Osteocyte (in vitro differentiated cells): ENCODE results near the gene KRTAP9-3. TPM values are rescaled to one million over a fixed set of nuclear protein-coding genes. Genes with fewer than 3 reads are reported as not detected.
"Not testable (repeated sequence)": the region's sequence is repeated elsewhere in the genome, so short reads cannot be mapped to it uniquely, and the experiment has no call there.

Experiments used
- DNase-seq: peaks from one replicate; pipeline ENCODE4 v3.0.0; 2021; ENCODE audit warnings: mixed read lengths; ENCODE audit not compliant: unreplicated experiment; ENCODE audit errors: extremely low spot score
- H3K27ac Mint-ChIP-seq: one replicate; pipeline ENCODE4 v1.8.0; 2021; ENCODE audit warnings: mild to moderate bottlenecking, mixed read lengths; ENCODE audit not compliant: unreplicated experiment
- H3K27me3 Mint-ChIP-seq: one replicate; pipeline ENCODE4 v1.8.0; 2021; ENCODE audit warnings: mixed read lengths; ENCODE audit not compliant: unreplicated experiment
- H3K36me3 Mint-ChIP-seq: one replicate; pipeline ENCODE4 v1.8.0; 2021; ENCODE audit warnings: mixed read lengths; ENCODE audit not compliant: unreplicated experiment
- H3K4me1 Mint-ChIP-seq: one replicate; pipeline ENCODE4 v1.8.0; 2021; ENCODE audit warnings: mixed read lengths; ENCODE audit not compliant: unreplicated experiment
- H3K4me3 Mint-ChIP-seq: one replicate; pipeline ENCODE4 v1.8.0; 2021; ENCODE audit warnings: mild to moderate bottlenecking, moderate library complexity, mixed read lengths; ENCODE audit not compliant: unreplicated experiment
- H3K9me3 Mint-ChIP-seq: one replicate; pipeline ENCODE4 v1.8.0; 2021; ENCODE audit warnings: mixed read lengths; ENCODE audit not compliant: unreplicated experiment
- CTCF ChIP-seq: fragments of 200-600 bp; sonication (generic); IDR thresholded peaks from 2 replicates; pipeline ENCODE4 v1.5.0; 2021; ENCODE audit warnings: antibody characterized with exemption, mild to moderate bottlenecking, moderate library complexity
- total RNA-seq: library from RNA; stranded (reverse); gene quantifications from 2 replicates; pipeline ENCODE4 v1.2.1, GENCODE V29; 2021

Gene KRTAP9-3
- total RNA-seq, 1 donor from 2014 or later: not detected

- H3K9me3 Mint-ChIP-seq: no peaks in the 10 kb centered on the region
- H3K4me1 Mint-ChIP-seq: no peaks in the 10 kb centered on the region
- peaks cover 2% of the 10 kb centered on the region for H3K27me3 Mint-ChIP-seq
- no peak overlapping the region for H3K4me3 Mint-ChIP-seq
- no peak for TF ChIP-seq CTCF
- no peak for DNase-seq
- no peaks in the 10 kb centered on the region for H3K36me3 Mint-ChIP-seq
- no peak overlapping the region for H3K27ac Mint-ChIP-seq
Observed at GRCh38 chr17:41271858-41272257, 39.6 kb downstream of the KRTAP9-3 start.

GRCh38 chr17:41275648-41276190, 43.5 kb downstream of the KRTAP9-3 start, which contains the start of gene KRTAP9-7:
Gene KRTAP9-7, plus strand, starts transcription at chr17:41275698. Its CDS starts 0 bp downstream, at chr17:41275698.
- H3K4me3 Mint-ChIP-seq, H3K4me1 Mint-ChIP-seq, H3K27me3 Mint-ChIP-seq, H3K9me3 Mint-ChIP-seq, H3K36me3 Mint-ChIP-seq, DNase-seq, H3K27ac Mint-ChIP-seq: not testable (repeated sequence)

GRCh38 chr17:41278176-41278955, 46.1 kb downstream of the KRTAP9-3 start:
- TF ChIP-seq CTCF: no peak
- Mint-ChIP-seq H3K4me3 (no peak overlapping the region), H3K27ac (no peak overlapping the region), H3K36me3 (no peaks in the 10 kb centered on the region), H3K9me3 (peaks cover 4% of the 10 kb centered on the region), H3K4me1 (no peaks in the 10 kb centered on the region), H3K27me3 (peaks cover 2% of the 10 kb centered on the region)
- DNase-seq: no peak

Other genes starting within 250 kb of the KRTAP9-3 start
- gene KRT40, start 248.1 kb upstream of the KRTAP9-3 start, total RNA-seq: not detected in 2 replicates
- gene KRTAP3-3, start 238.3 kb upstream of the KRTAP9-3 start, total RNA-seq: not detected in 2 replicates
- not detected in 2 replicates for gene KRTAP3-2, start 232.5 kb upstream of the KRTAP9-3 start, total RNA-seq
- not detected in 2 replicates for gene KRTAP3-1, start 223.3 kb upstream of the KRTAP9-3 start, total RNA-seq
- not detected in 2 replicates for gene KRTAP1-5, start 205.2 kb upstream of the KRTAP9-3 start, total RNA-seq
- gene KRTAP1-4, start 202.3 kb upstream of the KRTAP9-3 start, total RNA-seq: not detected in 2 replicates
- gene KRTAP1-3, start 197.6 kb upstream of the KRTAP9-3 start, total RNA-seq: not detected in 2 replicates
- gene KRTAP1-1, start 191.0 kb upstream of the KRTAP9-3 start, total RNA-seq: not detected in 2 replicates
- gene KRTAP2-1, start 185.1 kb upstream of the KRTAP9-3 start, total RNA-seq: not detected in 2 replicates
- not detected in 2 replicates for gene KRTAP2-2, start 177.2 kb upstream of the KRTAP9-3 start, total RNA-seq
- not detected in 2 replicates for gene KRTAP2-3, start 172.3 kb upstream of the KRTAP9-3 start, total RNA-seq
- not detected in 2 replicates for gene KRTAP2-4, start 166.6 kb upstream of the KRTAP9-3 start, total RNA-seq
- gene KRTAP4-7, start 148.3 kb upstream of the KRTAP9-3 start, total RNA-seq: not detected in 2 replicates
- not detected in 2 replicates for gene KRTAP4-8, start 134.3 kb upstream of the KRTAP9-3 start, total RNA-seq
- not detected in 2 replicates for gene KRTAP4-16, start 130.2 kb upstream of the KRTAP9-3 start, total RNA-seq
- not detected in 2 replicates for gene KRTAP4-9, start 127.1 kb upstream of the KRTAP9-3 start, total RNA-seq
- not detected in 2 replicates for gene KRTAP4-11, start 114.1 kb upstream of the KRTAP9-3 start, total RNA-seq
- gene KRTAP4-12, start 108.3 kb upstream of the KRTAP9-3 start, total RNA-seq: not detected in 2 replicates
- gene KRTAP4-6, start 91.9 kb upstream of the KRTAP9-3 start, total RNA-seq: not detected in 2 replicates
- not detected in 2 replicates for gene KRTAP4-5, start 82.6 kb upstream of the KRTAP9-3 start, total RNA-seq
- gene KRTAP4-4, start 71.7 kb upstream of the KRTAP9-3 start, total RNA-seq: not detected in 2 replicates
- gene KRTAP4-3, start 64.2 kb upstream of the KRTAP9-3 start, total RNA-seq: not detected in 2 replicates
- not detected in 2 replicates for gene KRTAP4-2, start 54.2 kb upstream of the KRTAP9-3 start, total RNA-seq
- gene KRTAP4-1, start 47.5 kb upstream of the KRTAP9-3 start, total RNA-seq: not detected in 2 replicates
- gene KRTAP9-1, start 42.6 kb upstream of the KRTAP9-3 start, total RNA-seq: not detected in 2 replicates
- not detected in 2 replicates for gene KRTAP9-2, start 5.8 kb upstream of the KRTAP9-3 start, total RNA-seq
- not detected in 2 replicates for gene KRTAP9-8, start 5.5 kb downstream of the KRTAP9-3 start, total RNA-seq
- not detected in 2 replicates for gene KRTAP9-4, start 17.2 kb downstream of the KRTAP9-3 start, total RNA-seq
- not detected in 2 replicates for gene KRTAP9-9, start 22.9 kb downstream of the KRTAP9-3 start, total RNA-seq
- gene KRTAP9-6, start 32.9 kb downstream of the KRTAP9-3 start, total RNA-seq: not detected in 2 replicates
- not detected in 2 replicates for gene KRTAP9-7, start 43.2 kb downstream of the KRTAP9-3 start, total RNA-seq
- gene KRTAP29-1, start 70.4 kb downstream of the KRTAP9-3 start, total RNA-seq: not detected in 2 replicates
- gene KRTAP16-1, start 76.9 kb downstream of the KRTAP9-3 start, total RNA-seq: not detected in 2 replicates
- gene KRTAP17-1, start 83.3 kb downstream of the KRTAP9-3 start, total RNA-seq: not detected in 2 replicates
- not detected in 2 replicates for gene KRT33A, start 118.4 kb downstream of the KRTAP9-3 start, total RNA-seq
- gene KRT33B, start 137.4 kb downstream of the KRTAP9-3 start, total RNA-seq: not detected in 2 replicates
- not detected in 2 replicates for gene KRT34, start 149.9 kb downstream of the KRTAP9-3 start, total RNA-seq
- not detected in 2 replicates for gene KRT31, start 165.2 kb downstream of the KRTAP9-3 start, total RNA-seq
- gene KRT37, start 192.1 kb downstream of the KRTAP9-3 start, total RNA-seq: not detected in 2 replicates
- gene KRT38, start 208.5 kb downstream of the KRTAP9-3 start, total RNA-seq: not detected in 2 replicates
- gene KRT32, start 234.9 kb downstream of the KRTAP9-3 start, total RNA-seq: not detected in 2 replicates
- not detected in 2 replicates for gene KRT35, start 248.7 kb downstream of the KRTAP9-3 start, total RNA-seq